Prostate gland (tissue), 2 donors: ENCODE results near the gene TMEM131. TPM values are rescaled to one million over a fixed set of nuclear protein-coding genes. Genes with fewer than 3 reads are reported as not detected.
A peak's percentile ranks its signal among the peaks of the same experiment; 100 is the strongest.

ENCODE experiments used
- DNase-seq: peaks from one replicate; pipeline ENCODE4 v3.0.0-alpha.2; 2019; ENCODE audit warnings: low spot score
- H3K27ac ChIP-seq, 2 donors: fragments of 200-600 bp; sonication (generic); 2 replicates each; pipeline ENCODE4 v1.5.1; 2017 to 2019
- H3K27me3 ChIP-seq: fragments of 200-600 bp; sonication (generic); replicated peaks from 2 replicates; pipeline ENCODE4 v1.5.1; 2019; ENCODE audit not compliant: insufficient read depth
- H3K36me3 ChIP-seq, 2 donors: fragments of 200-600 bp; sonication (generic); 1 replicate in 1 of 2; 2 replicates in 1 of 2; pipeline versions ENCODE4 v1.5.1 to v1.8.1; 2017 to 2019
- H3K4me1 ChIP-seq: fragments of 200-600 bp; sonication (generic); replicated peaks from 2 replicates; pipeline ENCODE4 v1.5.1; 2019
- H3K4me3 ChIP-seq, 2 donors: fragments of 200-600 bp; sonication (generic); 2 replicates each; pipeline ENCODE4 v1.5.1; 2017 to 2019
- H3K9me3 ChIP-seq: fragments of 200-600 bp; sonication (generic); 2 replicates; pipeline ENCODE4 v1.5.1; 2017
- CTCF ChIP-seq, 4 experiments: fragments of 200-600 bp in 2 of 4; fragments of 450-650 bp in 2 of 4; sonication (generic) in 2 of 4; IDR thresholded peaks; 1 replicate in 3 of 4; 2 replicates in 1 of 4; pipeline ENCODE4 v1.5.1; 2016 to 2019; ENCODE audit warnings: antibody characterized with exemption in 4 of 4, mild to moderate bottlenecking in 2 of 4, moderate library complexity in 2 of 4
- POLR2A ChIP-seq: fragments of 450-650 bp; IDR thresholded peaks from one replicate; pipeline ENCODE4 v1.6.1; 2016; ENCODE audit warnings: antibody characterized with exemption, mild to moderate bottlenecking
- POLR2AphosphoS5 ChIP-seq: sonication (generic); formaldehyde crosslinking; IDR thresholded peaks from one replicate; pipeline ENCODE4 v1.6.1; 2017; ENCODE audit warnings: antibody characterized with exemption
- WGBS: methylation state at CpG from one replicate; pipeline ENCODE4 v1.1.5; 2018; 5-methylcytosine and 5-hydroxymethylcytosine counted together
- intact Hi-C: fragments of 100-400 bp; cut with DNase I; formaldehyde crosslinking; loops from one replicate; pipeline ENCODE4 v1.14.2; 2022
- total RNA-seq, 2 donors: library from RNA; depleted of rRNA; stranded (reverse); fragments of >200 nt; gene quantifications; one replicate each; pipeline ENCODE4 v1.1.0, GENCODE V29; 2016

The TMEM131 gene
- total RNA-seq, 2 donors from 2014 or later = 40.6 to 42.0 TPM

- H3K4me1 ChIP-seq = no peaks in the 10 kb centered on the region
- H3K27ac ChIP-seq = no peak overlapping the region
- DNase-seq = no peak
- H3K4me3 ChIP-seq = no peak overlapping the region
- no peaks in the 10 kb centered on the region for H3K27me3 ChIP-seq
- TF ChIP-seq POLR2A (no peak), CTCF (IDR thresholded peaks at IDR 0.05) (no peak), POLR2AphosphoS5 (no peak)
- no peaks in the 10 kb centered on the region for H3K36me3 ChIP-seq
- intact Hi-C loops = no loop called here
- no peaks in the 10 kb centered on the region for H3K9me3 ChIP-seq
Measured at GRCh38 chr2:97784953-97785352, 210.8 kb downstream of the TMEM131 start.

- intact Hi-C loops = no loop called here
- peak; percentile 15 for DNase-seq
- no peak for TF ChIP-seq CTCF (IDR thresholded peaks at IDR 0.05)
- TF ChIP-seq POLR2AphosphoS5 = no peak
- TF ChIP-seq POLR2A = no peak
- Histone ChIP-seq H3K36me3 (no peaks in the 10 kb centered on the region), H3K27me3 (no peaks in the 10 kb centered on the region), H3K4me3 (no peak overlapping the region), H3K27ac (no peak overlapping the region), H3K4me1 (no peaks in the 10 kb centered on the region), H3K9me3 (no peaks in the 10 kb centered on the region)
- WGBS = 82% methylated on average over 4 of the region's 4 CpGs
Measured at GRCh38 chr2:97781981-97782380, 213.8 kb downstream of the TMEM131 start.

GRCh38 chr2:97779141-97779540 lies 216.6 kb downstream of the TMEM131 start:
- WGBS = 95% methylated on average over 4 of the region's 4 CpGs

GRCh38 chr2:97775074-97775473 lies 220.7 kb downstream of the TMEM131 start:
- no peaks in the 10 kb centered on the region for H3K4me1 ChIP-seq
- H3K27me3 ChIP-seq = no peaks in the 10 kb centered on the region
- no peak overlapping the region for H3K27ac ChIP-seq
- intact Hi-C loops = no loop called here
- no peaks in the 10 kb centered on the region for H3K36me3 ChIP-seq
- whole genome bisulfite sequencing = 89% methylated on average over 11 of the region's 11 CpGs
- no peak overlapping the region for H3K4me3 ChIP-seq
- no peaks in the 10 kb centered on the region for H3K9me3 ChIP-seq
- DNase-seq = no peak
- TF ChIP-seq POLR2A (no peak), CTCF (IDR thresholded peaks at IDR 0.05) (no peak), POLR2AphosphoS5 (no peak)

More at GRCh38 chr2:97779141-97779540, 216.6 kb downstream of the TMEM131 start:
- no peaks in the 10 kb centered on the region for H3K27me3 ChIP-seq
- TF ChIP-seq POLR2AphosphoS5 = no peak
- no peak for TF ChIP-seq CTCF (IDR thresholded peaks at IDR 0.05)
- TF ChIP-seq POLR2A = no peak
- intact Hi-C loops = no loop called here
- H3K9me3 ChIP-seq = no peaks in the 10 kb centered on the region
- H3K36me3 ChIP-seq = no peaks in the 10 kb centered on the region
- H3K27ac ChIP-seq = no peak overlapping the region
- DNase-seq = no peak
- H3K4me3 ChIP-seq = no peak overlapping the region
- no peaks in the 10 kb centered on the region for H3K4me1 ChIP-seq

GRCh38 chr2:97774425-97774824 lies 221.3 kb downstream of the TMEM131 start:
- intact Hi-C loops = no loop called here
- 43% methylated on average over 7 of the region's 7 CpGs for WGBS
- TF ChIP-seq POLR2A (no peak), CTCF (IDR thresholded peaks at IDR 0.05) (peak in 1 of 4 experiments; percentile 20), POLR2AphosphoS5 (no peak)
- no peak overlapping the region for H3K4me3 ChIP-seq
- H3K27ac ChIP-seq = no peak overlapping the region
- no peak for DNase-seq
- H3K9me3 ChIP-seq = no peaks in the 10 kb centered on the region
- H3K36me3 ChIP-seq = no peaks in the 10 kb centered on the region
- no peaks in the 10 kb centered on the region for H3K27me3 ChIP-seq
- no peaks in the 10 kb centered on the region for H3K4me1 ChIP-seq
